Measurements from ENCODE around the gene MKS1. TPM values are rescaled to one million over a fixed set of nuclear protein-coding genes. Genes with fewer than 3 reads are reported as not detected.

Gene MKS1
- total RNA-seq, 1 experiment from 2014 or later, result 17.5 TPM

DNA sequence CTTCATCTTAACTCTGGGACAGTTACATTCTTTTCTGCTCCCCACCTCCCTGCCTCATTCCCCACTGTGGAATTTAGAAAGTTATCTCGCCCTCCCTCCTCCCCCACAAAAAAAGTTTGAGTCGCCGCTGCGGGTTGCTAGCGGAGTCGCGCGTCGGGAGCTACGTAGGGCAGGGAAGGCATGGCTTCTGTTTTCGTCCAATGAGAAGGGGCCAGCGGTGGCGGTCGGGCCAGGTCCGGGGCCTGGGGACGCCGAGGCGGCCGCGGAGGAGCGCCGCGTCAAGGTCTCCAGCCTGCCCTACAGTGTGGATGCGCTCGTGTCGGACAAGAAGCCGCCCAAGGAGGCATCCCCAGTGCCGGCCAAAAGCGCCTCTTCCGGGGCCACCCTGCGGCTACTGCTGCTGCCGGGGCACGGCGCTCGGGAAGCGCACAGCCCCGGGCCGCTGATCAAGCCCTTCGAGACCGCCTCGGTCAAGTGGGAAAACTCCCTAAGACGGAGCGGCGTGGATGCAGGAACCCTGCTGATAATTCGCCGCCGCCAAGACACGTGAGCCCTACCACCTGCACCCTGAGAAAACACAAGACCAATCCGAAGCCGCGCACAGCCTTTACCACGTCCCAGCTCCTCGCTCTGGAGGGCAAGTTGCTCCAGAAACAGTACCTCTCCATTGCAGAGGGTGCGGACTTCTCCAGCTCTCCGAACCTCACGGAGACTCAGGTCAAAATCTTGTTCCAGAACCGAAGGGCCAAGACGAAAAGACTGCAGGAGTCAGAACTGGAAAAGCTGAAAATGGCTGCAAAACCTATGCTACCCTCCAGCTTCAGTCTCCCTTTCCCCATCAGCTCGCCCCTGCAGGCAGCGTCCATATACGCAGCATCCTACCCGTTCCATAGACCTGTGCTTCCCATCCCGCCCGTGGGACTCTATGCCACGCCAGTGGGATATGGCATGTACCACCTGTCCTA, 61.9 kb downstream of the MKS1 start:
- no peaks in the 10 kb centered on the region for H3K27me3 ChIP-seq (ENCODE audit: low read length)
- H2AFZ ChIP-seq (ENCODE audit: low read length), result no peak overlapping the region
- H3K9me2 ChIP-seq (replicated peaks; ENCODE audit: insufficient read depth, low read length), result no peaks in the 10 kb centered on the region
- H3K79me2 ChIP-seq (ENCODE audit: low read length), result no peaks in the 10 kb centered on the region
- DNase-seq, result no peak
- no peaks in the 10 kb centered on the region for H3K9me3 ChIP-seq (ENCODE audit: low read length)
- H3K4me1 ChIP-seq (ENCODE audit: low read length), result no peaks in the 10 kb centered on the region
- no peak overlapping the region for H3K4me2 ChIP-seq (ENCODE audit: low read depth, low read length, poor library complexity, severe bottlenecking)
- H4K20me1 ChIP-seq (ENCODE audit: insufficient read depth, low read depth, low read length), result no peaks in the 10 kb centered on the region
- H3K4me3 ChIP-seq (ENCODE audit: low read length), result no peak overlapping the region
- no peak overlapping the region for H3K27ac ChIP-seq (ENCODE audit: low read length)
- H3K36me3 ChIP-seq (ENCODE audit: insufficient read depth, low read length), result no peaks in the 10 kb centered on the region
- no peak overlapping the region for H3K9ac ChIP-seq (ENCODE audit: low read length)

Other genes starting within 250 kb of the MKS1 start
- gene VEZF1, start 231.0 kb downstream of the MKS1 start, total RNA-seq (2014; rRNA removed; shearing (Covaris generic); ENCODE audit: low replicate concordance), result 32.6 and 53.4 TPM in 2 replicates
- 347 and 387 TPM in 2 replicates for gene SRSF1, start 212.0 kb downstream of the MKS1 start, total RNA-seq (2014; rRNA removed; shearing (Covaris generic); ENCODE audit: low replicate concordance)
- 18.2 and 22.7 TPM in 2 replicates for gene DYNLL2, start 135.8 kb downstream of the MKS1 start, total RNA-seq (2014; rRNA removed; shearing (Covaris generic); ENCODE audit: low replicate concordance)
- gene OR4D1, start 70.9 kb downstream of the MKS1 start, total RNA-seq (2014; rRNA removed; shearing (Covaris generic); ENCODE audit: low replicate concordance), result not detected in 2 replicates
- gene OR4D2, start 52.3 kb downstream of the MKS1 start, total RNA-seq (2014; rRNA removed; shearing (Covaris generic); ENCODE audit: low replicate concordance), result not detected in 2 replicates
- gene EPX, start 26.5 kb downstream of the MKS1 start, total RNA-seq (2014; rRNA removed; shearing (Covaris generic); ENCODE audit: low replicate concordance), result not detected in 2 replicates
- gene LPO, start 19.3 kb upstream of the MKS1 start, total RNA-seq (2014; rRNA removed; shearing (Covaris generic); ENCODE audit: low replicate concordance), result 0.36 TPM in 1 of 2 replicates, not detected in the other
- not detected in 2 replicates for gene MPO, start 61.7 kb upstream of the MKS1 start, total RNA-seq (2014; rRNA removed; shearing (Covaris generic); ENCODE audit: low replicate concordance)
- gene TSPOAP1, start 109.5 kb upstream of the MKS1 start, total RNA-seq (2014; rRNA removed; shearing (Covaris generic); ENCODE audit: low replicate concordance), result 7.8 and 14.0 TPM in 2 replicates
- 50.2 and 64.7 TPM in 2 replicates for gene SUPT4H1, start 132.9 kb upstream of the MKS1 start, total RNA-seq (2014; rRNA removed; shearing (Covaris generic); ENCODE audit: low replicate concordance)
- gene RNF43, start 198.3 kb upstream of the MKS1 start, total RNA-seq (2014; rRNA removed; shearing (Covaris generic); ENCODE audit: low replicate concordance), result not detected in 2 replicates

Data from Karpas-422 (cell line).